Measurements from ENCODE around the gene TTC9.

Gene TTC9

GRCh38 chr14:70641548-70642302 lies at the start of gene TTC9:
Gene TTC9, plus strand, starts transcription at chr14:70641916. Its CDS starts 214 bp downstream, at chr14:70642130.
- peak; percentile 60 for DNase-seq

DNA sequence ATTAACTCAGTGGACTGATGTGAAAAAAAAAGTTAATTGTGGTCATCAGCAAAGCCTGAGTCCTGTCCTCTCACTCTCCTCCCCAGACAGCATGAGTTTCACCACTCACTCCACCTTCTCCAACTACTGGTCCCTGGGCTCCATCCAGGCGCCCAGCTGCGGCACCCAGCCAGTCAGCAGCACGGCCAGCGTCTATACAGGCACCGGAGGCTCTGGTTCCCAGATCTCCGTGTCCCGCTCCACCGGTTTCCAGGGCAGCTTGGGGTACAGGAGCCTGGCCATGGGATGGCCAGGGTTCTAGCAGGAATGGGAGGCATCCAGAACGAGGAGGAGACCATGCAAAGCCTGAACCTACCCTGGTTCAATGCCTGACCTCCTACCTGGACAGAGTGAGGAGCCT lies 47.3 kb upstream of the TTC9 start:
- DNase-seq, result no peak

DNA sequence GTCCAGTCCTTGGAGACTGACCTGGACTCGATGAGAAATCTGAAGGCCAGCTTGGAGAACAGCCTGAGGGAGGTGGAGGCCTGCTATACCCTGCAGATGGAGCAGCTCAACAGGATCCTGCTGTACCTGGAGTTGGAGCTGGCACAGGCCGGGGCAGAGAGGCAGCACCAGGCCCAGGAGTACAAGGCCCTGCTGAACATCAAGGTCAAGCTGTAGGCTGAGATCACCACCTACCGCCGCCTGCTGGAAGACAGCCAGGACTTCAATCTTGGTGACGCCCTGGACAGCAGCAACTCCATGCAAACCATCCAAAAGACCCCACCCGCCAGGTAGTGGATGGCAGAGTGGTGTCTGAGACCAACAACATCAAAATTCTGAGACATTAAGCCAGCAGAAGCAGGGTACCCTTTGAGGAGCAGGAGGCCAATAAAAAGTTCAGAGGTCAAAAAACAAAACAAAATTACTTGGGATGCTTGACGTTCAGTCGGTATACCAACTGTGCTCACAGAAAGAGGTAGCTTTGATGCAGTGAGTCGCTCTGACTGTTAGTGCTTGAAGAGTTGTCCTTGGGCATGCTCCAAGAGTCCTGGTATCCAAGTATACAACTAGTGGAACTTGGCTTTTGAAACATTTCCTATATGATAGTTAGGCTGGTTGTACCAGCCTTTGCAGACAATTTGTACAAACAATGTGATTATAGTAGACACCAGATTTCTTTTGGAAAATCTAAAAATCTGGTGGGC lies 46.1 kb upstream of the TTC9 start:
- DNase-seq, result no peak

DNA sequence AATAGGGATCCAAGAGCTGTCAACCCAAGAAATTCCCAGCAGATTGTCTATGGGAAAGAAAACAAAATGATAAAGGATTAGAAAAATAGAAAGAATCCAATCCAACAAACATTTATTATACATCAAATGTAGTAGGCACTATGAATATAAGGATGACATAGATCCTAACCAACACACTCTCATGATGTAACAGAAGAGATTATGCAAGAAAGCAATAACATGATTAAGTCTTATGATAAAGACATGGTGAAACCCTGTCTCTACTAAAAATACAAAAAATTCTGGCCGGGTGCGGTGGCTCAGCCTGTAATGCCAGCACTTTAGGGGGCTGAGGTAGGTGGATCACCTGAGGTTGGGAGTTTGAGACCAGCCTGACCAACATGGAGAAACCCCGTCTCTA lies 44.0 kb upstream of the TTC9 start:
- DNase-seq, result no peak

DNA sequence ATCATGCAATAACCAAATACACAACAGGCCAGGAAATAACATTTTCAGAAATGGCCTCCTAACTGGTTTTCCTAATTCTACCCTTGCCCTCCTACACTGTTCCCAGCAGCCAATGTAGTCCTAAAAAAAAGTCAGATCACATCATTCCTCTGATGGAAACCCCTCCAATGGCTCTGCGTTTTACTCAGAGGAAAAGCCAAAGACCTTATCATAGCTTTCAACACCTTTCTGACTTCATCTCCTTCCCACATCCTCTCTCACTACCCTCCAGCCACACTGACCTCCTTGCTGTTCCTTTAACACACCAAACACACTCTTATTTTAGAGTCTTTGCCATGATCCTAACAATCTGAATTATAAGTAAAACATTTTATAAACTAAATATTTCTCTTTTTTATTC lies 42.4 kb upstream of the TTC9 start:
- no peak for DNase-seq

DNA sequence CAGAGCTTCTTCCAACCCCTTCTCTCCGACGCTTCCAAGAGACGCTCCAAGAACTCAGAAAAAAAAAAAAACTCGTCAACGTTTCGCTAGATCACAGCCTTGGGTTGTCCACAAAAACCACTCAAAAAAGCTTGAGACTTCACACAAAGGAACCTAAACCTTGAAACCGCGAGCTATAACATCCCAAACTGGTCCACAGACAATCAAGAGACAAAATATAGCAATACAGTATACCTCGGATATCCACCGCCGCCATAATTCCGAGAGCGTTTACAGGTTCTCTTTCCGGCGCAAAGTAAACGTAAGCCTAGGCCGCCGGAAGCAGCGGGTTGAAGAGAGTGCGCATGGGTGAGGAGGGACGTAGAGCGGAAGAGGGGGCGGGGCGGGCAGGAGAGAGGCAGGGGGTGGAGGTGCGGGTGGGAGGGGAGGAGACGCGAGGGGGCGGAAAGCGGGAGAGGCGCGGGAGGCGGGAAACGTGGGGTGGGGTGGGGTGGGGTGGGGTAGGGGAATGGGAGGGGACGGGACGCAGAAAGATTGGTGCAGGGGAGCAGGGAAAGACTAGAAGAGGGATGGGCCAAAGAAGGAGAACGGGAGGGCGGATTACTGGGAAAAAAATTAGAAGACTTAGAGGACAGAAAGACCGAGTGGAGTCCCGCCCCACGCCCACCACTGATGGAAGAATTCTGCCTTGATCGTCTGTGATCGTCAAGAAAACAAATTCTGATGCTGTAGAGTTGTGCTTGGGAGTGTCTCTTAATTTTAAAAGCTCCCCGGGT lies 41.1 kb upstream of the TTC9 start, which contains the start of gene MED6:
Gene MED6, minus strand, starts transcription at position 274 of the 776 bp plus-strand sequence. Its CDS starts 18 bp downstream, at position 256.
- DNase-seq, result peak; percentile 46

DNA sequence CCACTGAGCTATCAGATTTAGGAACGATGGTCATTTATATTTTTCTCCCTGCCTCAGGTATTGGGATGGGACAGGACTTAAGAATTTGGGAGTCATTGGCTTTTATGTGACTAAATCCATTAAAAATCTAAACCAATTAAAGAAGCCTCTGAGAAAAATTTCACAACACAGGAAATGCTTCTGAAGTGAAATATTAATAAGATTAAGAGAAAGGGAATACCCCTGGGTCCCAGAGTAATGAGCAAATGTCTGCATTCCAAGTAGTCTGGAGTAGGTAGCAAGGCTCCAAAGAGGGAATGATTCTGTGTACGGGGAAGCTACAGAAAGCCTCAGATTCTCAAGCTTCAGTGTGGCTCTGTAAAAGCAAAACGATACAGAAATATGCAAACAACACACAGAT lies 40.6 kb upstream of the TTC9 start:
- no peak for DNase-seq

- DNase-seq, result no peak
These were observed 39.5 kb upstream of the TTC9 start for GRCh38 chr14:70602254-70602653.

- no peak for DNase-seq
These were observed 30.5 kb upstream of the TTC9 start for GRCh38 chr14:70611216-70611615.

- DNase-seq, result no peak
These were observed 25.1 kb upstream of the TTC9 start for GRCh38 chr14:70616646-70617045.

DNA sequence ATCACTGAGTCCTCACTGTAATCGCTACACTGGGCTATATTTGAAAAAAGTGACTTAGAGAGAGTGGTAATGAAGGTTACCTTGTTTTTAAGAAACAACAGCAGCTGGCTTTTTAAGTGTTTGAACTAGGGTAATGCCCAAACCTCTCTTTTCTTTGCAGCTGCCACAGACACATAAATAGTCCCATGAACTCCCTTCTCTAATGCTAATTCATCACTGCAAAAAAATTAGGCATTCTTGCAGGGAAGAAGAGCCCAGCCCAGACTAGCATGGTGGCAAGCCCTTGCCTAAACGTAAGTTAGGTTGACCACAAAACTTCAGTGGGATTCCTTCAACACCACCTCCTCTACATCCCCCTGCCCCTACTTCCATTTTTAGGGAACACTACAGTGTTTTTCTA lies 23.4 kb upstream of the TTC9 start:
- DNase-seq, result no peak

- no peak for DNase-seq
These were observed 22.0 kb upstream of the TTC9 start for GRCh38 chr14:70619708-70620107.

DNA sequence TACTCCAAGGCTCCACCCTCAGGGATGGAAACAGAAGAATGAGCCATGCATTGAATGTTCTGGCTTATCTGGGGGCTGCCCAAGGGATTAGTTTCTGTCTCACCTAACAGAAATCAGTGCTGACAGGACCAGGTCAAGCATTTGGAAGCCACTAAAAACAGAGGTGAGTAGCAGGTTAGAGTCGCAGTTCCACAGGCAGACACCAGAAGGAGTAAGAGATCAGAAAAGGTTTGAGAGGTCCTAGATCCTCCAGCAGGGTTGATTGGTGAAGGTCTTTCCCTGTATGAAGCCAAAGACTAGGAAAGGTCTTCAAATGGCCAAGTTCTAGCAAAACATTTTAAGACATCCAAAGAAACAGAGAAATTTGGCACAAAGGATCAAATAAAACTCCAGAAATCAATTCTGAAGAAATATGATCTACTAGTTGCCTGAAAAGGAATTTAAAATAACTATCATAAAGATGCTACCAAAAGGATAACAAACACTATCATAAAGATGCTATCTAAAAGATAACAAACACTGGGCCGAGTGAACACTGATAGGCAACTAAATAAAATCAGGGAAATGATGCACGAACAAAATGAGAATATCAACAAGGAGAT lies 19.5 kb upstream of the TTC9 start:
- no peak for DNase-seq

- no peak for DNase-seq
These were observed 16.7 kb upstream of the TTC9 start for GRCh38 chr14:70624972-70625371.

DNA sequence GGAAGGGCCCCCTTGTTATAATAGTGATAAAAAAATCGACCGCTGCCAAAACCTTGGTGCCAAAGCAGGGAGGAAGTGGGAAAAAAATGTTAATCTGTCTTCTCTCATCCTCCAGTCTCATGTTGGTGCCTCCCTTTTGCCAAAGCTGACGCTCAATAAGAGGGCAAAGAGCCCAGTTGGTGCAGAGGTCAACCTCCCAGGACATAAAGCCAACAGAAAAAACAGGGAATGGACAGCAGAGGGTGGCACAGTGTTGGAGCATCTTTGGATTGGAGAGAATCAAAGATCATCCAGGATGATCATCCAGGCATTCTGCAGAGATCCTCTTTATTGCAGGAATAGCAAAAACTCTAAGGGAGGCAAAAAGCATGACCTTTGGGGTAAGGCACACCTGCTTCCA lies 9.8 kb upstream of the TTC9 start:
- no peak for DNase-seq

GRCh38 chr14:70635971-70636595 lies 5.6 kb upstream of the TTC9 start:
- no peak for DNase-seq

DNA sequence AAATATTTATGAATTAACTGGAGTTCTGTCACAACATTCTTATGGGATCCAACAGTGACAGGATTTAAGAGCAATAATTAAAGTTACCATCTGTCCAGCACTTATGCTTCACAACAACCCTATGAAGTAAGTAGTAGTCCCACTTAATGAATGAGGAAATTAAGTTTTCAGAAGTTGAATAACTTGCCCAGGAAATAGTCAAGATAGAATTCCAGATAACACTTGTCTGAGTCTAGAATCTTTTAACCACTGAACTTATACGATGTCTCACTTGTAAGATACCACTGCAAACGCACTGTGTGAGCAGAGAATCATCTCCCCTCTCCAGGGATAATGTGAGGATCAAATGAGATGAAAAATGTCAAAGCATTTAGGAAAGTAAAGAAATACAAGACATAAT lies 3.3 kb upstream of the TTC9 start:
- no peak for DNase-seq

GRCh38 chr14:70640938-70641547 lies 673 bp upstream of the TTC9 start:
- DNase-seq, result peak; percentile 74

DNA sequence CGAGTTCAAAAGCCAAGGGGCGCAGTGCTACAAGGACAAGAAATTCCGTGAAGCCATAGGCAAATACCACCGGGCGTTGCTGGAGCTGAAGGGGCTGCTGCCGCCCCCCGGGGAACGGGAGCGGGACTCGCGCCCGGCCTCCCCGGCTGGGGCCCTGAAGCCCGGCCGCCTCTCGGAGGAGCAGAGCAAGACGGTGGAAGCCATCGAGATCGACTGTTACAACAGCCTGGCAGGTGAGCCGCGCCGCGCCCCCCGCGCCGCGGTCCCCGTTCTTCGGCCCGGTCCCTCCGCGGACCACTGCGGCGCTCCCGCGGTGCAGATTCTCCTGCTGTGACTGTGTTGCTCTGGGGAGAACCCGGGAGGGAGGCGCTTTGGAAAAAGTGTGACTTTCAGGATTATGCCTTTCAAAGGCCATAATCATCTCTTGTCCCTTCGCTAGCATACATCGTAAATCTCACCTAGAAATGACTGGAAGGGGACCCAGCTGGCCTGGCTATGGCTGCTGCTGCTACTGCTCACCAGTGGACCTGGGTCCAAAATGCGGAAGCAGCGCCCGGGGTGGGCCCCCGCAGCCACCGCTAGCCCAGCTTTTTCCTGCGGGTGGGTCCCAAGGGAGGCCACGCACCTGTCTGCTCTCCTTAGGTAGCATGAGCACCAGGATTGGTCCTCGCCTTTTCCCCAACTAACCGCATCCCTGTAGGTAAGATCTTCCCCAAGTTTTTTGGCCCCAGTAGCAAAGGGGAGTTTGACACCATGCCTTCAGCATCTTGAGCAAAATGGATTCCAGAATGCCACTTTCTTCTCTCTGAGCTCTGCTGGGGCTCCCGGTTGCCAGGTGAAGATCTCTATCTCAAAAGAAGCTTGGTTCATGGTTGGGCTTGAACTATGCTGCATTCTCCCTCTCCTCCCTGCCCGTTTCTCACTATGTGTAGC lies 853 bp downstream of the TTC9 start:
- DNase-seq, result peak; percentile 43

- DNase-seq, result no peak
These were observed 2.3 kb downstream of the TTC9 start for GRCh38 chr14:70643967-70644366.

GRCh38 chr14:70645892-70646291 lies 4.2 kb downstream of the TTC9 start:
- DNase-seq, result no peak
